Erythroblast (primary cell): Measurements from ENCODE around the gene ACVRL1.

ENCODE experiments used
- GATA1 ChIP-seq: IDR thresholded peaks from 2 replicates; pipeline ENCODE4 v1.6.1; 2011; ENCODE audit warnings: low read depth, mild to moderate bottlenecking, control low read depth, low read length, moderate library complexity
- POLR2A ChIP-seq: IDR thresholded peaks from 2 replicates; pipeline ENCODE4 v1.6.1; 2011; ENCODE audit warnings: mild to moderate bottlenecking, low read length

DNA sequence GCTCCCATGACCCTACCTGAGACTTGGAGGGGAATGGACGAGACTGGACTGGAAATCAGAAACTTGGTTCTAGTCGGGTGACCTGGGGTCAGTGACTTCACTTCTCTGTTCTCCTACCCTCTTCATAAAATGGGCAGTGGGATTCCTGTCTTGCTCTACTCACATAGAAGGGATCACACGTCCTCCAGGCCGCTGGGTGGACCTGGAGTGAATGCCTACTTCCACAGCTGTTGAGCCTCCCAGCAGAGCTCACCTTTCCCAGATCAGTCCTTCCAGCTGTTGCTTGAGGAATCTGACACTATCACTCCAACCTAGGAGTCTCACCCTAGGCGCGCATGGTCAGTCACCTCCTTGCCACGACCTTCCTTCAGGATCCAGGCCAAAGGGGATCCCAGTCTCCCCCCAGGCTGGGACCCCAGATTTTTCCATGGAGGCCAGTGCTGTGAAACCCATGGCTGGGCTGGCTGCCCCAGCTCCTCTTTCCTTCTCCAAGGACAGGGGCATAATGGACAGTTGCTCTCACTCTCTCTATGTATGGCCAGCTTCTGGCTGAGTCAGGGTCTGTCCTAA, 637 bp downstream of the ACVRL1 start:
- TF ChIP-seq POLR2A (no peak), GATA1 (no peak)
